Retinal pigment epithelial cell (primary cell): ENCODE data around the gene TCEAL5.
A peak's percentile ranks its signal among the peaks of the same experiment; 100 is the strongest.

Experiments
- DNase-seq: peaks from one replicate; pipeline ENCODE4 v3.0.0-alpha.2; 2010; ENCODE audit warnings: low read depth
- H3K4me3 ChIP-seq: 2 replicates; pipeline ENCODE4 v1.5.1; 2011; ENCODE audit warnings: mild to moderate bottlenecking, low read length, control low read depth, moderate library complexity
- CTCF ChIP-seq: conservative IDR thresholded peaks from 2 replicates; pipeline ENCODE4 v1.5.1; 2011; ENCODE audit warnings: low read depth, low read length, control low read depth, inconsistent platforms

The TCEAL5 gene

GRCh38 chrX:103279624-103280023, 3.1 kb upstream of the TCEAL5 start:
- H3K4me3 ChIP-seq, result no peak overlapping the region
- no peak for DNase-seq
- TF ChIP-seq CTCF, result no peak

GRCh38 chrX:103275947-103276567, 493 bp downstream of the TCEAL5 start:
- TF ChIP-seq CTCF, result no peak
- H3K4me3 ChIP-seq, result peak overlapping the region; percentile 49
- DNase-seq, result no peak

GRCh38 chrX:103274284-103274683, 2.3 kb downstream of the TCEAL5 start:
- no peak for TF ChIP-seq CTCF
- no peak for DNase-seq
- H3K4me3 ChIP-seq, result no peak overlapping the region

GRCh38 chrX:103258275-103258674, 18.3 kb downstream of the TCEAL5 start:
- no peak for TF ChIP-seq CTCF
- DNase-seq, result no peak
- no peak overlapping the region for H3K4me3 ChIP-seq

GRCh38 chrX:103256651-103257050, 19.9 kb downstream of the TCEAL5 start:
- TF ChIP-seq CTCF, result no peak
- no peak overlapping the region for H3K4me3 ChIP-seq
- DNase-seq, result no peak

- H3K4me3 ChIP-seq, result peak within 1 kb of the TSS; percentile 75
- DNase-seq, result peak; percentile 56
- no peak for TF ChIP-seq CTCF
Measured at GRCh38 chrX:103254921-103255493, 21.5 kb downstream of the TCEAL5 start, which contains the start of gene TCEAL8. Gene TCEAL8 (minus strand): TSS chrX:103255155. CDS start chrX:103253979, 1,176 bp downstream.
